Measurements from ENCODE around the gene TMEM186.

GRCh38 chr16:8762254-8762653 lies 35.2 kb downstream of the TMEM186 start:
- no peak for TF ChIP-seq CTCF (conservative IDR thresholded peaks at IDR 0.05)
- TF ChIP-seq EZH2 (IDR thresholded peaks at IDR 0.05; ENCODE audit: low read depth), result no peak

All from PC-9 (cell line).